ENCODE measurements around the gene FANCG.

DNA sequence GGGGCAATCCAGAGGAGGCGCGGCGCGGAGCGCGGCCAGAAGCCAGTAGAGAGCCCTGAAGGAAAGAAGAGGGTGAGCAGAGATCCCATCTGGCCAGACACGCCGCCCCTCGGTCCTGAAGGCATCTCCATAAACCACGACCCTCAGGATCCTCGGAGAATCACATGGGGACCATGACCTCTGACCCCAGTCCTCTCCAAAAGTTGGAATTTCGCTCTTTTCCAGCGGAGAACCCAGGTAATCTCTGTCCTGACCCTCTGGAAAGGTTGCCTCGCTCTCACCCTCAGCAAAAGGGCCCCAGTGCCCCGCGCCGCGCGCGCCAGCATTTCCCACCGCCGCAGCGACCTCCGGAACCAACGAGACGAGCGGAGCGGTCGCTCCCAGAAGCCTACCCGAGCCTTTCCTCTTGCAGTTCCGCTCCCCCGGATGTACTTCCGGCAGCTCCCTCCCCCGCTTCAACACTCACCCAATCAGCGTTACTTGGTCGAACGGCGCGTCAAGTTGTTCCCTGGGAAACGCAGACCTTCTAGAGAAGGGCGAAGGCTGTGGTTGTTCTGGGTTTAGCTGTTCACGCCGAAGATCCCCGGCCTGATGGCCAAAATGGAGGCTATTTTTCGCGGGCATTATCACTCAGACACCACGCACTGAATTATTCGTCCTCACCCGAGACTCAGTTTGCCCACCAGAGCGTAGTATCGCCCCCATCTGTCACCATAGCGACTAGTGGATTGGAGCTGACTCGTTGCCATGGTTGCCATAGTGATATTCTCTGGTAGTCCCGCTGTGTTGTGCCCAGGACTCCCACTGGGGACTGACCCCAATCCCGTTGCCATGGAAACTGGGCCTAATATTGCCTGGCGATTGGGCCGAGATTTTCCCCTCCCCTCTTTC lies 23.3 kb upstream of the FANCG start, which contains the start of gene STOML2:
- no peak for TF ChIP-seq GATA3 (IDR thresholded peaks at IDR 0.05; ENCODE audit: low read depth, low read length)
- TF ChIP-seq GATA2 (IDR thresholded peaks at IDR 0.05; ENCODE audit: low read depth, low read length): peak; percentile 45

Measured in SH-SY5Y (cell line).